HepG2 (cell line): ENCODE measurements around the gene NR2F6. TPM values are rescaled to one million over a fixed set of nuclear protein-coding genes. Genes with fewer than 3 reads are reported as not detected.

Experiments
- BATF2 ChIP-seq: sonication (generic); formaldehyde crosslinking; IDR thresholded peaks from 2 replicates; pipeline ENCODE4 v1.8.0; 2022; ENCODE audit warnings: mild to moderate bottlenecking, missing genetic modification reagents, moderate library complexity
- HOXA7 ChIP-seq: sonication (generic); formaldehyde crosslinking; IDR thresholded peaks from 2 replicates; pipeline ENCODE4 v1.8.1; 2022; ENCODE audit warnings: mild to moderate bottlenecking, missing genetic modification reagents, moderate library complexity
- PRDM15 ChIP-seq: sonication (generic); formaldehyde crosslinking; IDR thresholded peaks from 2 replicates; pipeline ENCODE4 v1.4.0; 2020; ENCODE audit warnings: missing genetic modification reagents
- PRDM4 ChIP-seq: sonication (generic); formaldehyde crosslinking; IDR thresholded peaks from 2 replicates; pipeline ENCODE4 v1.9.0; 2021; ENCODE audit warnings: missing genetic modification reagents, borderline replicate concordance
- RBAK ChIP-seq: sonication (generic); formaldehyde crosslinking; IDR thresholded peaks from 2 replicates; pipeline ENCODE4 v1.5.1; 2020; ENCODE audit warnings: mild to moderate bottlenecking, missing genetic modification reagents
- REST ChIP-seq, 2 experiments: IDR thresholded peaks; 2 replicates each; pipeline ENCODE4 v1.6.1; 2011 to 2012; ENCODE audit warnings: low read length in 2 of 2, borderline replicate concordance in 1 of 2, low read depth in 1 of 2, mild to moderate bottlenecking in 1 of 2, moderate library complexity in 1 of 2
- SMC3 ChIP-seq: IDR thresholded peaks from 2 replicates; pipeline ENCODE4 v1.6.1; 2011; ENCODE audit warnings: low read length, improper control_type of control experiment
- TOE1 ChIP-seq: sonication (generic); formaldehyde crosslinking; IDR thresholded peaks from 2 replicates; pipeline ENCODE4 v1.4.0; 2020; ENCODE audit warnings: mild to moderate bottlenecking, missing genetic modification reagents
- ZNF558 ChIP-seq: sonication (generic); formaldehyde crosslinking; IDR thresholded peaks from 2 replicates; pipeline ENCODE4 v1.9.0; 2022; ENCODE audit warnings: mild to moderate bottlenecking, missing genetic modification reagents, borderline replicate concordance
- ZNF619 ChIP-seq: sonication (generic); formaldehyde crosslinking; IDR thresholded peaks from 2 replicates; pipeline ENCODE4 v1.4.0; 2020; ENCODE audit warnings: mild to moderate bottlenecking, missing genetic modification reagents
- ZNF790 ChIP-seq: sonication (generic); formaldehyde crosslinking; IDR thresholded peaks from 2 replicates; pipeline ENCODE4 v1.8.0; 2022; ENCODE audit warnings: missing genetic modification reagents, mild to moderate bottlenecking, borderline replicate concordance
- polyA plus RNA-seq, 8 experiments: library from polyadenylated mRNA; depleted of rRNA in 3 of 8; stranded (reverse) in 7 of 8; unstranded in 1 of 8; fragments of >200 nt; fragmentation: Illumina TruSeq in 4 of 8; extraction: Trizol in 4 of 8; gene quantifications; 2 replicates each; pipeline versions ENCODE4 v1.2.1 to v1.2.3, GENCODE V29; 2011 to 2016; ENCODE audit warnings: low read depth in 4 of 8, missing spikeins in 1 of 8, mixed read lengths in 1 of 8; ENCODE audit not compliant: insufficient read depth in 1 of 8
- total RNA-seq, 5 experiments: library from RNA; depleted of rRNA; stranded (reverse); fragments of >200 nt; fragmentation: Illumina TruSeq; extraction: Trizol; gene quantifications; 2 replicates each; pipeline ENCODE4 v1.2.3, GENCODE V29; 2016; ENCODE audit warnings: low read depth in 1 of 5

Gene NR2F6
- total and polyA plus RNA-seq, 2 of the 13 experiments (the other 11 are each of a cell fraction or from before 2014, with no cell fraction given) = 30.9 to 72.4 TPM

GRCh38 chr19:17215127-17215971 lies 30.4 kb downstream of the NR2F6 start, which contains the start of gene USE1 (continued):
- no peak for TF ChIP-seq BATF2 (CRISPR knock-in tag)
- TF ChIP-seq RBAK (CRISPR knock-in tag) = no peak
- no peak for TF ChIP-seq HOXA7
- TF ChIP-seq REST (IDR thresholded peaks at IDR 0.05; ENCODE audit: borderline replicate concordance in 1 of 2, low read depth in 1 of 2, low read length in 2 of 2) = peak in 1 of 2 experiments; percentile 69; a peak in 2 of 4 replicates
- 0 out of 2 replicates have a peak, but pooled peaks have one; percentile 34 for TF ChIP-seq ZNF790 (CRISPR knock-in tag)
- TF ChIP-seq PRDM15 (CRISPR knock-in tag) = no peak
- TF ChIP-seq ZNF558 = peak; percentile 80; the same call in 1 of the 2 replicates
- no peak for TF ChIP-seq ZNF619 (CRISPR knock-in tag)
- no peak for TF ChIP-seq TOE1 (CRISPR knock-in tag)
- TF ChIP-seq SMC3 = no peak
- no peak for TF ChIP-seq PRDM4
